HFFc6 (cell line): ENCODE measurements around the gene CNTFR. TPM values are rescaled to one million over a fixed set of nuclear protein-coding genes. Genes with fewer than 3 reads are reported as not detected.

Experiments used
- DNase-seq: peaks from one replicate; pipeline ENCODE4 v3.0.0-alpha.2; 2018
- H3K27ac Mint-ChIP-seq: 2 replicates; pipeline ENCODE4 v1.8.0; 2020; ENCODE audit warnings: mild to moderate bottlenecking, mixed read lengths
- H3K27me3 Mint-ChIP-seq: 2 replicates; pipeline ENCODE4 v1.8.0; 2021; ENCODE audit warnings: mild to moderate bottlenecking, moderate library complexity, mixed read lengths; ENCODE audit not compliant: insufficient read depth
- H3K36me3 Mint-ChIP-seq: 2 replicates; pipeline ENCODE4 v1.8.0; 2021; ENCODE audit warnings: low read depth, mixed read lengths
- H3K4me1 Mint-ChIP-seq: 2 replicates; pipeline ENCODE4 v1.8.0; 2020; ENCODE audit warnings: low read depth, mixed read lengths
- H3K4me3 Mint-ChIP-seq: 2 replicates; pipeline ENCODE4 v1.8.0; 2020; ENCODE audit warnings: mild to moderate bottlenecking, moderate library complexity, mixed read lengths
- H3K9me3 Mint-ChIP-seq: 2 replicates; pipeline ENCODE4 v1.8.0; 2020; ENCODE audit warnings: mild to moderate bottlenecking, mixed read lengths
- CTCF ChIP-seq: fragments of 200-600 bp; sonication (generic); IDR thresholded peaks from 2 replicates; pipeline ENCODE4 v1.5.0; 2021; ENCODE audit warnings: antibody characterized with exemption, mild to moderate bottlenecking
- total RNA-seq, 6 experiments: library from RNA; stranded (reverse); fragmentation: NEBNext Ultra II Directional; extraction: Animal tissue kit (Norgen Biotek cat#: 25700); gene quantifications; 2 replicates in 1 of 6; 3 replicates in 5 of 6; pipeline ENCODE4 v1.2.3, GENCODE V29; 2021

Gene CNTFR
- total RNA-seq, 6 experiments from 2014 or later, result not detected

GRCh38 chr9:34629491-34629808 lies 39.9 kb upstream of the CNTFR start:
- no peak for DNase-seq
- H3K27ac Mint-ChIP-seq, result no peak overlapping the region
- no peaks in the 10 kb centered on the region for H3K36me3 Mint-ChIP-seq
- H3K9me3 Mint-ChIP-seq, result no peaks in the 10 kb centered on the region
- peaks cover 16% of the 10 kb centered on the region for H3K4me1 Mint-ChIP-seq
- peaks cover 46% of the 10 kb centered on the region for H3K27me3 Mint-ChIP-seq
- H3K4me3 Mint-ChIP-seq, result peak overlapping the region; percentile 69
- TF ChIP-seq CTCF, result no peak

GRCh38 chr9:34628656-34629490 lies 39.3 kb upstream of the CNTFR start, which contains the start of gene ARID3C:
Gene ARID3C (minus strand): TSS chr9:34629066. CDS start chr9:34628014, 1,052 bp downstream.
- no peaks in the 10 kb centered on the region for H3K9me3 Mint-ChIP-seq
- no peak for DNase-seq
- H3K27me3 Mint-ChIP-seq, result peaks cover 50% of the 10 kb centered on the region
- 0 out of 2 replicates have a peak, but pooled peaks have one; percentile 10 for TF ChIP-seq CTCF
- H3K4me3 Mint-ChIP-seq, result peak within 1 kb of the TSS; percentile 76
- H3K27ac Mint-ChIP-seq, result no peak within 1 kb of the TSS
- peaks cover 16% of the 10 kb centered on the region for H3K4me1 Mint-ChIP-seq
- no peaks in the 10 kb centered on the region for H3K36me3 Mint-ChIP-seq

- H3K27me3 Mint-ChIP-seq, result peaks cover 54% of the 10 kb centered on the region
- peaks cover 18% of the 10 kb centered on the region for H3K4me1 Mint-ChIP-seq
- no peak overlapping the region for H3K27ac Mint-ChIP-seq
- no peak for DNase-seq
- no peak for TF ChIP-seq CTCF
- H3K4me3 Mint-ChIP-seq, result peak overlapping the region; percentile 76
- H3K9me3 Mint-ChIP-seq, result no peaks in the 10 kb centered on the region
- no peaks in the 10 kb centered on the region for H3K36me3 Mint-ChIP-seq
These were observed 38.5 kb upstream of the CNTFR start for GRCh38 chr9:34627716-34628655.

- no peak for DNase-seq
- Mint-ChIP-seq H3K36me3 (no peaks in the 10 kb centered on the region), H3K27me3 (peaks cover 50% of the 10 kb centered on the region), H3K4me1 (peaks cover 25% of the 10 kb centered on the region), H3K9me3 (no peaks in the 10 kb centered on the region), H3K27ac (no peak overlapping the region), H3K4me3 (no peak overlapping the region)
- TF ChIP-seq CTCF, result no peak
These were observed 35.6 kb upstream of the CNTFR start for GRCh38 chr9:34625186-34625486.

GRCh38 chr9:34624475-34625185 lies 35.1 kb upstream of the CNTFR start:
- peaks cover 30% of the 10 kb centered on the region for H3K4me1 Mint-ChIP-seq
- no peak overlapping the region for H3K27ac Mint-ChIP-seq
- TF ChIP-seq CTCF, result no peak
- no peaks in the 10 kb centered on the region for H3K9me3 Mint-ChIP-seq
- H3K27me3 Mint-ChIP-seq, result peaks cover 46% of the 10 kb centered on the region
- no peak for DNase-seq
- no peaks in the 10 kb centered on the region for H3K36me3 Mint-ChIP-seq
- no peak overlapping the region for H3K4me3 Mint-ChIP-seq
